Kidney (tissue), 14 donors: ENCODE measurements around the gene KLRG1. TPM values are rescaled to one million over a fixed set of nuclear protein-coding genes. Genes with fewer than 3 reads are reported as not detected.

ENCODE experiments used
- DNase-seq, 5 donors: peaks; one replicate each; pipeline ENCODE4 v3.0.0-alpha.2; 2013 to 2020
- FAIRE-seq: peaks from 2 replicates; lab custom pipeline; 2012; peaks lifted over from hg19 to GRCh38; lab: Jason Lieb, UNC
- H3K27ac ChIP-seq, 2 donors: one replicate each; pipeline ENCODE4 v1.7.0; 2013; ENCODE audit warnings: low read depth in 2 of 2, low read length in 2 of 2, inconsistent platforms in 1 of 2
- H3K27me3 ChIP-seq: one replicate; pipeline ENCODE4 v1.7.1; 2013; ENCODE audit warnings: low read length, inconsistent platforms; ENCODE audit not compliant: control insufficient read depth, insufficient read depth
- H3K36me3 ChIP-seq, 3 donors: one replicate each; pipeline versions ENCODE4 v1.7.0 to v1.7.1; 2013; ENCODE audit warnings: low read length in 3 of 3, control low read depth in 1 of 3, inconsistent platforms in 1 of 3; ENCODE audit not compliant: insufficient read depth in 3 of 3, control insufficient read depth in 2 of 3
- H3K4me1 ChIP-seq, 3 donors: one replicate each; pipeline versions ENCODE4 v1.7.0 to v1.7.1; 2013; ENCODE audit warnings: low read length in 3 of 3, inconsistent platforms in 1 of 3, low read depth in 1 of 3; ENCODE audit not compliant: control insufficient read depth in 2 of 3, insufficient read depth in 2 of 3
- H3K4me3 ChIP-seq, 3 donors: one replicate each; pipeline versions ENCODE4 v1.7.0 to v1.8.1; 2013; ENCODE audit warnings: low read length in 3 of 3, control low read depth in 1 of 3, inconsistent platforms in 1 of 3
- H3K9ac ChIP-seq, 3 donors: one replicate each; pipeline versions ENCODE4 v1.7.0 to v1.7.1; 2013; ENCODE audit warnings: low read length in 3 of 3, control low read depth in 1 of 3, inconsistent platforms in 1 of 3
- H3K9me3 ChIP-seq, 3 donors: one replicate each; pipeline versions ENCODE4 v1.7.0 to v1.7.1; 2013; ENCODE audit warnings: low read length in 3 of 3, control low read depth in 1 of 3, inconsistent platforms in 1 of 3; ENCODE audit not compliant: control insufficient read depth in 2 of 3, insufficient read depth in 1 of 3
- intact Hi-C: fragments of 100-400 bp; cut with DNase I; formaldehyde crosslinking; loops from one replicate; pipeline ENCODE4 v1.11.1; 2022
- polyA plus RNA-seq: library from polyadenylated mRNA; stranded (reverse); fragments of 350-450 nt; fragmentation: Illumina TruSeq; extraction: RNeasy Lipid Tissue Mini Kit (QIAGEN cat#74804); gene quantifications from one replicate; pipeline ENCODE4 v1.2.3, GENCODE V29; 2014; ENCODE audit warnings: low read depth, low replicate concordance; ENCODE audit not compliant: insufficient read depth
- total RNA-seq: library from RNA; stranded (reverse); fragmentation: NEBNext Ultra II Directional; extraction: Animal tissue kit (Norgen Biotek cat#: 25700); gene quantifications from one replicate; pipeline ENCODE4 v1.2.1, GENCODE V29; 2021
- TF ChIP-seq, protein P1 (sequence below): IDR thresholded peaks from 3 replicates; pipeline ENCODE4 v1.5.1; 2012; ENCODE audit warnings: mild to moderate bottlenecking, moderate library complexity, borderline replicate concordance; ENCODE audit not compliant: insufficient read depth; ENCODE audit errors: extremely low read depth
- donor health status: control.
- donor health status: control.
- donor health status: control.
- donor health status: control.
- donor health status: control.
- donor health status: DM: yes; HTN: yes; CAD: no.
- donor health status: Normal renal cell carcinoma (clear cell type).

Gene KLRG1
- total and polyA plus RNA-seq, 2 donors from 2014 or later: 3.2 to 7.7 TPM

DNA sequence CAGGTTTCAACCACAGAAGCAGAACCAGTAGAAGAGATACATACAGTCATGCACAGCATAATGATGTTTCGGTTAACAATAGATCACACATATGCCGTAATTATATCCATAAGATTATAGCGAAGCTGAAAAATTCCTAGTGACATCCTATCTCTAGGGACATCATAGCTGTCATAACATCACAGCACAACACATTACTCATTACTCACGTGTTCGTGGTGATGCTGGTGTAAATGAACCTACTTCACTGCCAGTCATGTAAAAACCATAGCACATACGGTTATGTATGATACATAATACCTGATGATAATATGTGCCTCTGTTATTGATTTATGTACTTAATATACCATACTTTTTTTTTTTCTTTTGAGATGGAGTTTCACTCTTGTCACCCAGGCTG, 44.7 kb downstream of the KLRG1 start:
- H3K9me3 ChIP-seq: no peaks in the 10 kb centered on the region
- TF ChIP-seq, protein P1, sequence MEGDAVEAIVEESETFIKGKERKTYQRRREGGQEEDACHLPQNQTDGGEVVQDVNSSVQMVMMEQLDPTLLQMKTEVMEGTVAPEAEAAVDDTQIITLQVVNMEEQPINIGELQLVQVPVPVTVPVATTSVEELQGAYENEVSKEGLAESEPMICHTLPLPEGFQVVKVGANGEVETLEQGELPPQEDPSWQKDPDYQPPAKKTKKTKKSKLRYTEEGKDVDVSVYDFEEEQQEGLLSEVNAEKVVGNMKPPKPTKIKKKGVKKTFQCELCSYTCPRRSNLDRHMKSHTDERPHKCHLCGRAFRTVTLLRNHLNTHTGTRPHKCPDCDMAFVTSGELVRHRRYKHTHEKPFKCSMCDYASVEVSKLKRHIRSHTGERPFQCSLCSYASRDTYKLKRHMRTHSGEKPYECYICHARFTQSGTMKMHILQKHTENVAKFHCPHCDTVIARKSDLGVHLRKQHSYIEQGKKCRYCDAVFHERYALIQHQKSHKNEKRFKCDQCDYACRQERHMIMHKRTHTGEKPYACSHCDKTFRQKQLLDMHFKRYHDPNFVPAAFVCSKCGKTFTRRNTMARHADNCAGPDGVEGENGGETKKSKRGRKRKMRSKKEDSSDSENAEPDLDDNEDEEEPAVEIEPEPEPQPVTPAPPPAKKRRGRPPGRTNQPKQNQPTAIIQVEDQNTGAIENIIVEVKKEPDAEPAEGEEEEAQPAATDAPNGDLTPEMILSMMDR: no peak
- DNase-seq (no peak), FAIRE-seq (no peak)
- no peaks in the 10 kb centered on the region for H3K4me1 ChIP-seq
- H3K4me3 ChIP-seq: no peak overlapping the region
- H3K27me3 ChIP-seq: no peaks in the 10 kb centered on the region
- H3K36me3 ChIP-seq: no peaks in the 10 kb centered on the region
- no peak overlapping the region for H3K9ac ChIP-seq
- H3K27ac ChIP-seq: no peak overlapping the region
- intact Hi-C loops: no loop called here

DNA sequence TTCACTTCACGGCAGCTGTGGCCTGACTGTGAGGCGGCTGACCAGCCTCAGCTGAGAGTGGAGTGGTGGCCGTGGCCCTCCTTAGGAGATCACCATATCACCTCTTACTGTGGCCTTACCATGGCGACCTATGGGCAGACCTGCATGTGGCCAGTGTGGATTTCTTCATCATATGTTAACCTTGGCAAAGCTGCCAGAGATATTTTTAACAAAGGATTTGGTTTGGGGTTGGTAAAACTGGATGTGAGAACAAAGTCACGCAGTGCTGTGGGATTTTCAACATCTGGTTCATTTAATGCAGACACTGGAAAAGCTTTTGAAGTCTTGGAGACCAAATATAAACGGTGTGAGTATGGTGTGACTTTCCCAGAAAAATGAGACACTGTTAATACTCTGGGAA, 46.9 kb downstream of the KLRG1 start:
- DNase-seq: no peak
- Histone ChIP-seq H3K4me3 (no peak overlapping the region), H3K9me3 (no peaks in the 10 kb centered on the region), H3K27me3 (no peaks in the 10 kb centered on the region), H3K9ac (no peak overlapping the region), H3K4me1 (no peaks in the 10 kb centered on the region), H3K36me3 (no peaks in the 10 kb centered on the region), H3K27ac (no peak overlapping the region)
- TF ChIP-seq, protein P1: no peak
- intact Hi-C loops: no loop called here
- FAIRE-seq: no peak

DNA sequence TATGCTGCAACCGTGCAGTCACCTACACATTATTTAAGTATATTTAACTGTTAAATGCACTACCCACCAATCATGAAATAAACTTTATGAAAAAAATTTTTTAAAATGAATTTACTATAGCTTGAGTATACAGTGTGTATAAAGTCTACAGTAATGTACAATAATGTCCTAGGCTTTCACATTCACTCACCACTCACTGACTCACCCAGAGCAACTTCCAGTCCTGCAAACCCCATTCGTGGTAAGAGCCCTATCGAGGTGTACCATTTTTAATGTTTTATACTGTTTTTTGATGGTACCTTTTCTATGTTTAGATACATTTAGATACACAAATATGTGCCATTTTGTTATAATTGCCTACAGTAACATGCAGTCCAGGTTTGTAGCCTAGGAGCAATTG, 48.1 kb downstream of the KLRG1 start:
- H3K36me3 ChIP-seq: no peaks in the 10 kb centered on the region
- intact Hi-C loops: no loop called here
- DNase-seq (no peak), FAIRE-seq (no peak)
- no peaks in the 10 kb centered on the region for H3K4me1 ChIP-seq
- no peak overlapping the region for H3K4me3 ChIP-seq
- H3K9me3 ChIP-seq: no peaks in the 10 kb centered on the region
- H3K27me3 ChIP-seq: no peaks in the 10 kb centered on the region
- TF ChIP-seq, protein P1: no peak
- no peak overlapping the region for H3K27ac ChIP-seq
- H3K9ac ChIP-seq: no peak overlapping the region

DNA sequence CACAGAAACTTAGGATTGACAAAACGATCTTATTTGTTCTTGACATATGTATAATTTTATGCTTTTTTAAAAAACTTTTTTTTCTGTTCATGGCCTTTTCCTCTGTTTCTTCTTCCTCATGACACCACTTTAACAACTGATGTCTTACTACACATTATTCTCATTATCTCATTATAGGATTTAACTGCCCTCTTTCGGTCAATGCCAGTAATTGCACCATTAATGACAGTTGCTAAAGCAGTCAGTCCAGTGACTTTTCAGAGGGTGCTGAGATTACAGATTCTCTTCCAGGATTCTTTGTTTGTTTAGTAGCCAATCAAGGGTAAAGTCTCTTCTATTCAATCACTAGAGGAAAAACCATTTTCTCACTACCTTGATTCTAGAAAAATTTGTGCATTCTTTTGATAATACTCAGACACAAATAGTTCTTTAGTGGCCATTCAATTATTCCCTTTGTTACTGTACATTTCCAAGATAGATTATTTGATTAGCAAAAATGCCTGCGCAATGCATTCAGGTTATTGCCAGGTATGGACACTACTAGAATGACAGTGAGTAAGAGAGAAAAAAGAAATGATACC, 50.1 kb downstream of the KLRG1 start:
- H3K27me3 ChIP-seq: no peaks in the 10 kb centered on the region
- no peaks in the 10 kb centered on the region for H3K36me3 ChIP-seq
- intact Hi-C loops: no loop called here
- DNase-seq (peak in 2 of 5 donors; percentile 49 to 72), FAIRE-seq (peak; percentile 97)
- no peak overlapping the region for H3K9ac ChIP-seq
- no peaks in the 10 kb centered on the region for H3K9me3 ChIP-seq
- no peaks in the 10 kb centered on the region for H3K4me1 ChIP-seq
- TF ChIP-seq, protein P1: peak; percentile 75
- H3K4me3 ChIP-seq: no peak overlapping the region
- no peak overlapping the region for H3K27ac ChIP-seq
